Left colon (tissue), 2 donors: Measurements from ENCODE around the gene KCNAB1. TPM values are rescaled to one million over a fixed set of nuclear protein-coding genes. Genes with fewer than 3 reads are reported as not detected.
A peak's percentile ranks its signal among the peaks of the same experiment; 100 is the strongest.
"Not testable (repeated sequence)": the region's sequence is repeated elsewhere in the genome, so short reads cannot be mapped to it uniquely, and the experiment has no call there.

Experiments used
- ATAC-seq: fragments of 200-7000 bp; cut with Tn5 transposase; one replicate; pipeline ENCODE4 v1.9.1; 2020; ENCODE audit warnings: mild to moderate bottlenecking, moderate library complexity
- DNase-seq, 2 donors: peaks; one replicate each; pipeline ENCODE4 v3.0.0-alpha.2; 2020
- intact Hi-C, 2 donors: fragments of 100-400 bp; cut with DNase I in 1 of 2; cut with micrococcal nuclease in 1 of 2; formaldehyde crosslinking; loops; one replicate each; pipeline versions ENCODE4 v1.11.2 to v1.14.0; 2022; cut with DNase I, micrococcal nuclease
- total RNA-seq, 2 donors: library from RNA; stranded (reverse); fragmentation: NEBNext Ultra II Directional; extraction: Animal tissue kit (Norgen Biotek cat#: 25700); gene quantifications; one replicate each; pipeline ENCODE4 v1.2.1, GENCODE V29; 2021
- donor health status: DM: no; HTN: no; CAD: no.
- donor health status: DM: yes; HTN: yes; CAD: no.

KCNAB1 gene
- total RNA-seq, 2 donors from 2014 or later: 0.70 to 3.3 TPM

DNA sequence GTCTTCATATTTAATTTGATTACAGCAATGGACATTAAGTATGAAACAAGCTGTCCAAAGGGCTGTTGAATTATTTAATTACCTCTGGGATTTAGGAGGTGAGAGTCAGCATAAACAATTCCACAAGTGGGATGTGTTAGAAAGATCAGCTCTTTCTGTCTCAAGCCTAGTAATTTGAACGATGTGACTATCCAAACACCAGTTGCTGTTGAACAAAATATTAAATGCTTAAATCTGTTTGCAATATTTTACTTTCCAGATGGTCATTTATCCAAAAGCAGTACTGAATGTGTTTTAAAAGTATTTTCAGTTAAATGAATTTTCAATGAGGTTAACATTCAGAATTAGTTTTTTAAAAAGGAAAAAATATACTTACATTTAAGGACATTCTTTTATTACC, 12.7 kb downstream of the KCNAB1 start:
- intact Hi-C loops: no loop called here
- ATAC-seq (no peak), DNase-seq (no peak)

DNA sequence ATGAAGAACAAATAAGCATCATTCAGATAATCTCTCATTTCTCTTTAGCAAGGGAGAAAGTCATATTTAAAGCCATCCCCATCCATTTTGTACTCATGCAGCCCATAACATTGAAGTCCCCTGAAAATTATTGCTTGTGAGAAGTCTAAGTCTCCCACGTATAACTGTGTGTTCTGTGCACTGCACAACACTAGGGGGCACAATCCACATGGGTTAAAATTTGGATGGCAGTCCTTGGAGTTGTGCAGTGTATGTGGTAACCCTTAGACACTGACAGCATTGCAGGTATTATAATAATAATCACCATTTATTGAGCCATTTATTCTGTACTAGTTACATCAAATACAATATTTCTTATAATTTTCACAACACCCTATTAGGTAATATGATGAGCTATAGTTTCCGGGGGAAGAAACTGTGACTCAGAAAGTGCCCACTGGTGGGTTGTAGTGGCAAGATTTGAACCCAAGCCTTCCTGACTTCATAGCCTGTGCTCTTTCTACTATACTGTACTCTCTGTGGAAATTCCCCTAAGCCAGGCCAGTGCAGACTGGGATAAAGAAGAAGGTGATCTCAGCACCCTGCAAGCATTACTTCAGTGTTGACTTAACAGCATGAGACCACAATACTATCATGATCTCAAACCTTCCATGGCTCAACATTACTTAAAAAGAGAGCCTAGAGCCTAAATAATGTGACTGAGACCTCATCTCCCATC, 15.7 kb downstream of the KCNAB1 start:
- ATAC-seq (no peak), DNase-seq (no peak)
- intact Hi-C loops: no loop called here

DNA sequence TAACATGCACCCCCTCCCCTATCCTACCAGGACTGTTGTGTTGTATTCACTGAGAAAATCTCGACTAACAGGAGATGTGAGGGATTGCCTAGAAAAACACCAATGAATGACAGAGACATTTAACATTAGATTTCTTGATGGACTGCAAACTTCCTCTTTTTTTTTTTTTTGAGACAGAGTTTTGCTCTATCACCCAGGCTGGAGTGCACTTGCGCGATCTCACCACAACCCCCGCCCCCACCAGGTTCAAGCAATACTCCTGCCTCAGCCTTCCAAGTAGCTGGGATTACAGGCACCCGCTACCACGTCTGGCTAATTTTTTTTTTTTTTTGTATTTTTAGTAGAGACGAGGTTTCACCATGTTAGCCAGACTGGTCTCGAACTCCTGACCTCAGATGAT, 17.0 kb downstream of the KCNAB1 start:
- intact Hi-C loops, DNase-seq, ATAC-seq: not testable (repeated sequence)

DNA sequence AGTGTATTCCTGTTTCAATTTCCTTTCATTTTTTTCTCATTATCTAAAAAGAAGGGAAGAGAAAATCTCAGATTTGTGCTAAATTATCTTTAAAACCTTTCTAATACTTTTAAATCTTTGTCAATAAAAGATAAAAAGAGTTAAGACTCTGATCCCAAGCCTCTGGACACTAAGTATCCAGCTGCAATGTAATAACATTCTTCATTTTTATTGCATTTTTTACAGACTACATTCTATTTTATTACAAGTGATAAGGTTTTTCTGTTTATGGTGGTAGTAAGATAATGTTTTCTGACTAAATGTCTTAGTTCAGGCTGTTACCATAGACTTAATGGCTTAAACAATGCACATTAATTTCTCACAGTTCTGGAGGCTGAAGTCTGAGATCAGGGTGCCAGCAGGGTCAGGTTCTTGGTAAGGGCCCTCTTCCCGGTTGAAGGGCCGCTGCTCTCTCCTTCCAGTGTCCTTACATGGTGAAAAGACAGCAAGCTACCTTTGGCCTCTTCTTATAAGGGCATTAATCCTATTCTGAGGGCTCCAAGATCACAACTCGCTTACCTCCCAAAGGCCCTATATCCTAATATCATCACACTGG, 19.7 kb downstream of the KCNAB1 start:
- intact Hi-C loops: no loop called here
- DNase-seq (no peak), ATAC-seq (no peak)

DNA sequence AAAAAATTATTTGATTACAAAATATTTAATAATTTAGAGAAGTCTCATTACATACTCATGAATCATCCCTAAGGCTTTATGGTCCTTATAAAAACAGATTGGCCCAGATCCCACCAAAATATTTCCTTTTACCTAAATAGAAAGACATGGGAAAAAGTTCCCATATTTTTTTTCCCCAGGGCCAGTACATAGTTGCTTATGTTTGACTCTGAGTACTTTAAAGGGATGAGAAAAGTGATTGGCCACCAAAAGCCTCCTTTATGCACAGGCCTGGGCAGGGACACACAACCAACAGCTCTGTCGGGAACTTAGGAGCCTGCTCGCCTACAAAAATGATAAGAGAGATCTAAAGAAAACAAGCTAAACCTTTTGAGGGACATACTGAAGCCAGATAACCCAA, 22.3 kb downstream of the KCNAB1 start:
- intact Hi-C loops: no loop called here
- DNase-seq (no peak), ATAC-seq (no peak)

DNA sequence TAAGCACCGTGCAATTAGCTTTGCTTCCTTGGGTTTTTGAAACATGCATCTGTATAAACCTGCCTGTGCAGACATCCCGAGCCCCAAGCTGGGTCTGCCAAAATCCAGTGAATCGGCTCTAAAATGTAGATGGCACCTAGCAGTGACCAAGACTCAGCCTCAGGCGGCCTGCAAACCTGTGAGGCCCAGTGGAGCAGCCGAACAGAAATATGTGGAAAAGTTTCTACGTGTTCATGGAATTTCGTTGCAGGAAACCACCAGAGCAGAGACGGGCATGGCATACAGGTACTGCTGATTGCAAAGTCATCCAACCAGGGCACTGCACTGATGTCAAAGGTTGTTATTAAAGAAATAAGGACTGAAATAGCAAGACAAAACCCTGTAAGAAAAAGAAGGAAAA, 22.8 kb downstream of the KCNAB1 start:
- ATAC-seq: no peak
- intact Hi-C loops: no loop called here
- no peak for DNase-seq

DNA sequence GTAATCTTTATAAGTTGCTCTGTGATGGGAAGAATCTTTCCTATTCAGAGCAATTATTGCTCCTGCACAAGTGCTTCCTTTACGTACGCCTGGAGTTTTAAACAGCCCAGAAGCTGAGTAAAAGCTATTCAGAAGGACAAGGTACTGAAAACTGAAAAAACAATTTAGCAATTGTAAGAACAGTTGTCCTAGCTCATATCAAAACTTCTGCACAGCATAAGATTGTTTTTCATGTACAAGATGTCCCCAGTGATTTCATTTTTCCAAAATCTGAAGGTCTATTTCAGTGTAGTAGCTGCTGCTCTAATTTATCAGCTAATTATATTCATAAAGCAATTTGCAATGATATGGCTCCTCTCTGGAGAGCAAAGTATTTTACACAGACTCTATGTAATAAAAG, 23.7 kb downstream of the KCNAB1 start:
- intact Hi-C loops: no loop called here
- DNase-seq: no peak

DNA sequence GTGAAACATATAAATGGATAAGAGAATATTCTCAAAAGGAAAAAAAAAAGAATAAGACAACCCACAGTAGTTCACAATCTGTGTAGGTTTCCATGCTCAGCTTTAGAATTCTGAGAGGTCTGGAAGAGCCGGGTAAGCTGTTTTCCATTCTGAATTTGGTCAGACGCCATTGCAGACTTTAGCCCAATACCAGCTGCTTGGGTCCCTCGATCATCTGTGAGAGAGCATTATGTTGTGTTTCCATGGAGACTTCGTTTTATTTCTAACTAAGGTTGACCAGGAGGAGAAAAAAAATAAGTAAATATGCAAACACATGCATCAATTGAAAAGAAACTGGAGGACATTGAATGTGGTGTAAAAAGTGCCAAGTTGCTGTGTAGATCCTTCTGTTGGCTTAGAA, 25.5 kb downstream of the KCNAB1 start:
- intact Hi-C loops: no loop called here
- DNase-seq (no peak), ATAC-seq (no peak)

More for the DNA sequence above, 23.7 kb downstream of the KCNAB1 start:
- ATAC-seq: no peak

DNA sequence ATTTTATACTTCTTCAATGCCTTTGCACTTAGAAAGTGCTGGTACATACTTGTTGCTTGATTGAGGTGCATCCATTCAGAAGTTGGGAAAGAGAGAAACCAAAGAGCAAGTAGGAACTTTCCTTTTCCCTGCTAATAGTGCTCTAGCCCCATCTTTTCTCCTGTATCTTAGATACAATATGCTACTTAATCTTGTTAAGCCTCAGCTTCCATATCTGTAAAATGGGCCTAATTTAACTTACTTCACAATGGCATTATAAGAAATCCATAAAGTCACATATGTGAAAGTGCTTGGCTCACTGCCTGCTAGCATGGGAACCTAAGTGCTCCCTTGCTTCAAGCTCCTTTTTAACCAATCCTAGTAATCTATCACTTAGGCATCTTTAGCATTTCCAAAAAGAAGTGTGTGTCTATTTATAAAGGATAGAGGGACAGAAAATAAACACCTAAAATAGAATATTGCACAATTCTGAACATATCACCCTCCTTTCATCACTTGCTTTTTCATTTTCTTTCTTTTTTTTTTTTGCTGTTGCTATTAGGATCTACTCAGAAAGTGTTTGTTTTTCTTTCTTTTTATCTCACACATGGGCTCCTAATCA, 28.1 kb downstream of the KCNAB1 start:
- ATAC-seq (no peak), DNase-seq (no peak)
- intact Hi-C loops: no loop called here

DNA sequence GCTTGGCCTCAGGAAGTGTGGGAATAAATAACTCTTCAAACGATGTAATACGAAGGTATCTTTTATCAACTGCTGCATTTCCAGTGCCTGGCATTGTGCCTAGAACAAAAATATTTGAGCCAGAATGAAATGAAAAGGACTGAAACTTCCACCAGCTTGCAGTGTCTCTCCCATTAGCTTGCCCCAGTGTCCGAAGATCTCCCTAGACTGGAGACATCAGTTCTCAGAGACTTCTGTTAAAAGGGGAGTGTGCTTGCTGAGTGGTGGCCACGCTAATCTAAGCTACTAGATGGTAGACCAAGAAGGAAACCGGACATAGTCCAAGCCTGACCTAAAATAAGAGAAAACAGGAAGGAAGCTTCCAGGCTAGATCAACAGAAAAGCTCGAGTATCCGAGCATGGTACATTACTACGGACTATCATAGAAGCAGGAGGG, 28.6 kb downstream of the KCNAB1 start:
- ATAC-seq (no peak), DNase-seq (no peak)
- intact Hi-C loops: no loop called here

DNA sequence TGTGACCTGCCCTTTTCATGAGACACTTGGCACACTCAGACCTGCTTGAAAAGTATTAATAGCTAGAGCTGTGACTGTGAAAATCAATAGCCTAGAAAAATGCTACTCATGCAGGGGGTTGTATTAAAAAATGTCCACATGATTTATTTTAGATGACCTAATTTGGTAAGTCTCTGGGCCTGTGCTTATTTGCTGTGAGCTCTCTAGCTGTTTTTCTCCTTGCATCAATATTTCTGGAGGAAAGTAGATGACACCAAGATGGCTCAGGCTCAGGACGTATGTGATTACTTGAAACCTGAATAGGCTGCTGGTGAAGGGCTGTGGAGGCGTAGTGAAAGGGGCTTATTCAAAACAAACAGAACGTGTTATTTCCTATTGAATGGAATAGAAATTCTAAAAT, 29.5 kb downstream of the KCNAB1 start:
- intact Hi-C loops: loop anchor here in 1 of 2 donors (5.0 to 10.0 kb wide), 4 partner anchors 235 to 987 kb away; partner anchors contain the start of gene TIPARP
- ATAC-seq (no peak), DNase-seq (no peak)

DNA sequence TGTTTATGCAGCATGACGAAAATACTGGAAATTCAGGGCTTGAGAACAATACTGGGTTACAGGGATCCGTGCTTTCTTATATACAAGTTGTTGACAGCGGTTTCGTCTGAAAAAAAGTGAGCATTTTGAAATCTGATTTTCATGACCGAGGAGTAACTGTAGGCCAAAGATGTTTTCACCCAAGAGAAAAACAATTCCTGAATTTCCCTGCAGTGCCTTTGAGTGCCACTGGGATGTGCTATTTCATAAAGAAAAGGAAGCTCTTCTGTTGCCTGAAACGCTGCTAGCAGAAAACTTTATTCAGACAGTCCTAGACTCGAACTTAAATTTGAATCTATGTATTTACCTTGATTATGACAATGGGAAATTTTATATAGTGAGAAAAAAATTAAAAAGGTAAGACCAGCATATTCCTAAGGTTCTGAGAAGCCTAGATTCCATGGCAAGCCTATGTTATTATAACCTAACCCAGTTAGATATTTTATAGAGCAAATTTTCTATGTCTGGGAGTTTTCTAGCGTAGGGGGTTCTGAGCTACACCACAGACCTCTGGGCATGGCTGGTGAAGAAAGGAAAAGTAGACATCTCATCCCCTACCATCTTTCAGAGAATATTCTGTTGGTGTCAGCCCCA, 30.2 kb downstream of the KCNAB1 start:
- intact Hi-C loops: loop anchor here in 1 of 2 donors (5.0 to 10.0 kb wide), 4 partner anchors 234 to 987 kb away; partner anchors contain the start of gene TIPARP
- peak in 1 of 2 donors; percentile 30 for DNase-seq
- ATAC-seq: peak; percentile 74

DNA sequence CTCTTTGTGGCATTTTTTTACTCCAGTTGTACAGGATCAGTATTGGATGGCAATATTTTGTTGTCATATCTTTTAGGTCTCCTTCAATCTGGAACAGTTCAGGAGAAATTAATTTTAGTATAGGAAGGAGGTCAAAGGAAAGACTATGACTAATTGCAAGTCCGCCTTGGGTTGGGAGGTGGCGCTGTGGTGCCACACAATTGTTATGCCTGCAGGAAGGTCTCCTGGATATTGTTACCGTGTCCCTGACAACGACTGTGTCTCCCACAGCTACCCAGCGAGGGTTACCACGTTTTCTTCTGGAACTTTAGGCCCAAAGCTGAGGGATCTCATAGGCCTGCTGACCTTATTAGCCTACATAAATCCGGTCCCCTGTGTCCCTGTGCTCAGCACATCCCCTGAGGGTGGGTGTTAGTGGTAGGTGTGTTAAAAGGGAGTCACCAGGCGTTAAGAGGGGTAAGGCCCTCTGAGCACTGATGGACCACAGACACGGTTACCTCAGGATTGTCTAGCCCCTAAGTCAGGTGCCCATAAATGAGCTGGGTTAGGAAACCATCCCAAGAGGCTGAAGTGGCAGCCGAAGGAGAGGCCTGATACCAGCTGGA, 31.5 kb downstream of the KCNAB1 start:
- DNase-seq: peak; percentile 56 to 67
- peak; percentile 88 for ATAC-seq
- intact Hi-C loops: loop anchor here in 1 of 2 donors (5.0 to 10.0 kb wide), 4 partner anchors 233 to 985 kb away; partner anchors contain the start of gene TIPARP

DNA sequence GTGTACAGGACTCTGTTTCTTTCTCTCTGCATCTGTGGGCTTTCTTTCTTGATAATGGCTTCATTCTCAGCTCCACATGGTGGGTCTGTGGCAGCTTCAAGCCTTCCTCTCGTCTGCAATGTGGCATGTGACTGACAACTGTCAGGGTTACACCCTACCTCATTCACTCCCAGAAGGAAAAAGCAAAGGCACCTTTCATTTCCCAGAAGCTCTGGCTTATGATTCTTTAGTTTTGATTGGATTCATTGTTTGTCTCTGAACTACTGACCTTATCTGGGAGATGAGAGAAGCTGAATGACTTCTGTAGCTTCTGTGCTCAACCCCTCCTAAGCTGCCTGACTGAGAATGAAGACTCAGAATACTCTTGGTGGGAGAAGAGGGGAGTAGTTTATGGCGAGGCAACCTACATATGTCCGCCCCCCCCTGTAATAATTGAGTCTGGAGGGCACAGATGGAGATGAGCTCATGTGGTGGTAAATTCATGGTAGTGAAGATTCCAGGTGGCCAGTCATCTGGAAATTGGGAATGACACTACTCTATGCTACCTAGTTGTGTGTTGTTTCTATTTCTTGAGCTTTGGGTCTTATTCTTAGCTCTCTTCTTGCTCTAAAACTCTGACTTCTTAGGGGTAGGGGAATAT, 38.4 kb downstream of the KCNAB1 start:
- ATAC-seq (no peak), DNase-seq (no peak)
- intact Hi-C loops: loop anchor here in 1 of 2 donors (10.0 kb wide), 2 partner anchors 226 to 516 kb away; partner anchors contain the start of gene TIPARP

DNA sequence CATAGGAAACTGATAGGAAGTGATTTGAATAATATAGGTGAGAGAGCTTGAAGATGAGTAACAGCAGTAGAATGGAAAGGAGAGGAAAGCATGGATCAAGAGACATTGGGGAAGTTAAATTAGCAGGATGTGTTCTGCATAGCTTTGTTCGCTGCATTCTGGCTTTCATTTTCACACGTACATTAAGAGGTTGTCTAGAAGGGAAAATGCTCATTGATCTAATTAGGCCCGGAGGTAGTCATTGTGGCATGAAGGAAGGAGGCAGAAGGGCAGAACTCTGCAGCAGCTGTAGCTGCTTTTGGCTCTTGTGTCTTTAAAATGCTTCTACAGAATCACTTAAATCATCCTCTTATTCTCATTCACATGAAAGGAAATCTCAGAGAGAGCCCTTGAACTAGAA, 40.3 kb downstream of the KCNAB1 start:
- ATAC-seq (no peak), DNase-seq (no peak)
- intact Hi-C loops: no loop called here

DNA sequence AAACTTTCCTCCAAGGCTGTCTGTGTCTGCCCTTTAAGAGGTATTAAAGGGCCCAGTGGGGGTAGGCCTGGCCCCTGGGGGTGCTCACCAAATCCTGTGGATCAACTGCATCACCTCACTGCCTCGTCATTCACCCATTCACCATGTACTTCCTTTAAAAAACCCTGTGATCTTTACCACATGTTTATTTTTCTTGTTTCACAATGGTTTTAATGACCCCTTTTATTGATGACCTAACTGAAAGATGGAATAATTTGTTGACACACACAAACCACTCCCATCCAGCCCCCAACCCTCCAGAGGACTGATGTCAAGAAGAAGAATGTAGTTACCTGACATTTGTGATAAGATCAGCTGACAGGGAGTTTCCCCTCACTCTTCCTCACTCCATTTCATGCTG, 40.8 kb downstream of the KCNAB1 start:
- peak; percentile 21 for ATAC-seq
- no peak for DNase-seq
- intact Hi-C loops: no loop called here

DNA sequence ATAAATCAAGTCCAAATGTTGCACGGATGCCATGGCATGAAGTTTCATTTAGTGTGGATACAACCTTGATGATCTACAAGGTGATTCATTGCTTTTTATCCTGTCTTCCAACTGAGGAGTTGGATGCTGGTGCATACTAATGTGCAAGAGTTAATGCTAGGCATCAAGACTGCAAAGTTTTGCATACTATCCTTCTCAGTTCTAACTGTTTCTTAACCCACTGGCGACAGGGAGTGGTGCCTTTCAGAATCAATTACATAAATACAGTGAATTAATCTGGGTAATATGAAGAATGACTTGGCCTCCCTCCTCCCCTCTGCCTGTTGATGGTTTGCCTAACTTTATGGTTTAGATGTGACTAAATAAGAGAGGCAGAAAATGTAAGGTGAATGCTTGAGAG, 43.5 kb downstream of the KCNAB1 start:
- no peak for ATAC-seq
- no peak for DNase-seq
- intact Hi-C loops: no loop called here

DNA sequence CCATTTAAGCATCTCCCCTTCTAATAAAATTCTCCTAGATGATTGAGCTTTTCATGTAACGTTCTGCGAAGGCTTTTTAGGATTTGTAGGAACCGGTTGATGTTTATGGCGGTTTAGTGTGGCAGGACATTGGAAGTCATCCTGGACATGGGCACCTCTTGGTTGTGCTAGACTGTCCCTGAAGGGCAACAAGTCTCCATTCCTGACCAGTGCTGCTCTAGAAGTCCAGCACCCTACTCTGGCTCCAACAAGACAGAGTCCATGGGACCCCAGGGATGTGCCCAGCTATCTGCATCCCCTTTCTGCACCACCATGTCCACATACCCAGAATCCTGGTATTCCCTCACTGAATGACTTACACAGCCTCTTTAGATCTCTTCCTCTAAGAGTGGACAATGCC, 46.4 kb downstream of the KCNAB1 start:
- DNase-seq (no peak), ATAC-seq (no peak)
- intact Hi-C loops: no loop called here

DNA sequence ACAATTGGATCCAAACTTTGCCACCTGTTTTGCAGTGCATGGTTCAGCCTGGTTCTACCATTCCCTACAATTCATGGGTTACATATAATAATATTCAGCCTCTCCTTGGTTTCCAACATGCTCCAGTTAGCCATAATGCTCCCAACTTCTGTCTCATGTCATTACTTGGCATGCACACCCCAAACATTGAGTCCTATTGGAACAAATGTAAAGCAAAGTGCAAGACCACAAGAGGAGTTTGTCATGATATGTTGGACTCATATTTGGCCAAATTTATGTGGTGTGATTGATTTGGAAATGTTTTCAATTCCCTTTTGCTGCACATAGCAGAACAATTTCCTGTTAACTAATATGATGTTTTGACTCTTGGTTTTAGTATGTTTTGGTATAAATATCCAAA, 50.2 kb downstream of the KCNAB1 start:
- DNase-seq (no peak), ATAC-seq (no peak)
- intact Hi-C loops: loop anchor here in 1 of 2 donors (5.0 kb wide), 1 partner anchor 337 kb away; no protein-coding TSS in a partner anchor
